Ascending aorta (tissue), 2 donors: Measurements from ENCODE around the gene BMPR1B. TPM values are rescaled to one million over a fixed set of nuclear protein-coding genes. Genes with fewer than 3 reads are reported as not detected.

Source experiments
- DNase-seq, 2 donors: peaks; one replicate each; pipeline ENCODE4 v3.0.0-alpha.2; 2019; ENCODE audit warnings: low spot score in 2 of 2
- H3K27ac ChIP-seq, 2 donors: fragments of 200-600 bp; sonication (generic); one replicate each; pipeline ENCODE4 v1.5.1; 2016 to 2017; ENCODE audit warnings: mild to moderate bottlenecking in 1 of 2
- H3K27me3 ChIP-seq: fragments of 200-600 bp; sonication (generic); one replicate; pipeline ENCODE4 v1.5.1; 2017
- H3K36me3 ChIP-seq, 2 donors: fragments of 200-600 bp; sonication (generic); one replicate each; pipeline ENCODE4 v1.5.1; 2016
- H3K4me1 ChIP-seq, 2 donors: fragments of 200-600 bp; sonication (generic); one replicate each; pipeline ENCODE4 v1.5.1; 2016 to 2017; ENCODE audit warnings: mild to moderate bottlenecking in 1 of 2
- H3K4me3 ChIP-seq, 2 donors: fragments of 200-600 bp; sonication (generic); one replicate each; pipeline ENCODE4 v1.5.1; 2016 to 2017; ENCODE audit warnings: mild to moderate bottlenecking in 1 of 2
- H3K9me3 ChIP-seq, 2 donors: fragments of 200-600 bp; sonication (generic); one replicate each; pipeline ENCODE4 v1.5.1; 2016
- intact Hi-C: fragments of 100-400 bp; cut with DNase I; formaldehyde crosslinking; loops from one replicate; pipeline ENCODE4 v1.15.1; 2023
- total RNA-seq: library from RNA; depleted of rRNA; stranded (reverse); fragments of >200 nt; gene quantifications from one replicate; pipeline ENCODE4 v1.1.0, GENCODE V29; 2016
- TF ChIP-seq, protein P1 (sequence below), 3 experiments: fragments of 200-600 bp in 2 of 3; fragments of 450-650 bp in 1 of 3; sonication (generic) in 2 of 3; IDR thresholded peaks; one replicate each; pipeline ENCODE4 v1.5.1; 2016 to 2019; ENCODE audit warnings: antibody characterized with exemption in 3 of 3, mild to moderate bottlenecking in 1 of 3, moderate library complexity in 1 of 3

Gene BMPR1B
- total RNA-seq, 1 donor from 2014 or later = 3.8 TPM

DNA sequence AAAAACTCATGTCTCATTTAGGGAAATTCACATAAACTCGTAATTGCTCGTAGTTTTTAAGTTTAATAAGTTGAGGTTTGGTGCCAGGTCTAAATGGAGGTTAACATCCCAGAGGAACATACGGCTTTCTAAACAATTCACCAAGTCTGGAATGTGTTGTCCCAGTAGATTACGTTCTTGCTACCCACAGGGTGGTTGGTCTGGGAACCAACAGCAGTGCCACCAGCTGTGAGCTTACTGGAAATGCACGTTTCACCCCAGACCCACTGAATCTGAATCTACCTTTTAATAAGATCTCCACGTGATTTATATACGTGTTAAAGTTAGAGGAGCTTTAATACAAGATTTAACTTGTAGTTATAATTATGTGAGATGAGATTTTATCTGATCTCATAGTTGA is 134.3 kb downstream of the BMPR1B start:
- no peaks in the 10 kb centered on the region for H3K27me3 ChIP-seq
- intact Hi-C loops = loop anchor here (5.0 kb wide), 1 partner anchor 135 kb away; the partner anchor contains the start of gene BMPR1B
- H3K9me3 ChIP-seq = no peaks in the 10 kb centered on the region
- TF ChIP-seq, protein P1, sequence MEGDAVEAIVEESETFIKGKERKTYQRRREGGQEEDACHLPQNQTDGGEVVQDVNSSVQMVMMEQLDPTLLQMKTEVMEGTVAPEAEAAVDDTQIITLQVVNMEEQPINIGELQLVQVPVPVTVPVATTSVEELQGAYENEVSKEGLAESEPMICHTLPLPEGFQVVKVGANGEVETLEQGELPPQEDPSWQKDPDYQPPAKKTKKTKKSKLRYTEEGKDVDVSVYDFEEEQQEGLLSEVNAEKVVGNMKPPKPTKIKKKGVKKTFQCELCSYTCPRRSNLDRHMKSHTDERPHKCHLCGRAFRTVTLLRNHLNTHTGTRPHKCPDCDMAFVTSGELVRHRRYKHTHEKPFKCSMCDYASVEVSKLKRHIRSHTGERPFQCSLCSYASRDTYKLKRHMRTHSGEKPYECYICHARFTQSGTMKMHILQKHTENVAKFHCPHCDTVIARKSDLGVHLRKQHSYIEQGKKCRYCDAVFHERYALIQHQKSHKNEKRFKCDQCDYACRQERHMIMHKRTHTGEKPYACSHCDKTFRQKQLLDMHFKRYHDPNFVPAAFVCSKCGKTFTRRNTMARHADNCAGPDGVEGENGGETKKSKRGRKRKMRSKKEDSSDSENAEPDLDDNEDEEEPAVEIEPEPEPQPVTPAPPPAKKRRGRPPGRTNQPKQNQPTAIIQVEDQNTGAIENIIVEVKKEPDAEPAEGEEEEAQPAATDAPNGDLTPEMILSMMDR (IDR thresholded peaks at IDR 0.05) = no peak
- H3K36me3 ChIP-seq = no peaks in the 10 kb centered on the region
- no peak overlapping the region for H3K4me3 ChIP-seq
- DNase-seq = no peak
- peak overlapping the region in 1 of 2 donors; percentile 23 for H3K27ac ChIP-seq
- peaks cover 0 to 8% of the 10 kb centered on the region in 2 donors for H3K4me1 ChIP-seq

DNA sequence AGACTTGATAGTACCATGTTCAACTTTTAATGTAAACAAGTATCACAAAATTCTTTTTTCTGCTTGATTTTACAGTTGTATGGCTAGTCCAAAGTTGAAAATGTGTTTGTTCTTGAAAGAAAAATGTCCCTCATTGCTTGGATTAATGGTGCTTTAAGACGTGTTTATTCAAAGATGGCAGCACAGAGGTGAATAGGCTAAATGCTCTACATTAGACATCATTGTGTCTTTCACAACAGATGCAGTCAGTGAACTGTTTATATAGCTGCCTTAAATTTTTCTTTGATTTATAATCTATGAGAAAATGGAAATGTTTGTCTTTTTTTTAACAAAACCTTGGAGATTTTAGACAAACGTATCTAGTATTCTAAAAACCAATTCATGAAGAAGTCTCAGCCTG is 137.3 kb downstream of the BMPR1B start:
- H3K27ac ChIP-seq = no peak overlapping the region
- no peaks in the 10 kb centered on the region for H3K36me3 ChIP-seq
- H3K4me3 ChIP-seq = no peak overlapping the region
- intact Hi-C loops = no loop called here
- H3K4me1 ChIP-seq = peaks cover 0 to 5% of the 10 kb centered on the region in 2 donors
- TF ChIP-seq, protein P1 (IDR thresholded peaks at IDR 0.05) = no peak
- no peaks in the 10 kb centered on the region for H3K9me3 ChIP-seq
- no peak for DNase-seq
- no peaks in the 10 kb centered on the region for H3K27me3 ChIP-seq

DNA sequence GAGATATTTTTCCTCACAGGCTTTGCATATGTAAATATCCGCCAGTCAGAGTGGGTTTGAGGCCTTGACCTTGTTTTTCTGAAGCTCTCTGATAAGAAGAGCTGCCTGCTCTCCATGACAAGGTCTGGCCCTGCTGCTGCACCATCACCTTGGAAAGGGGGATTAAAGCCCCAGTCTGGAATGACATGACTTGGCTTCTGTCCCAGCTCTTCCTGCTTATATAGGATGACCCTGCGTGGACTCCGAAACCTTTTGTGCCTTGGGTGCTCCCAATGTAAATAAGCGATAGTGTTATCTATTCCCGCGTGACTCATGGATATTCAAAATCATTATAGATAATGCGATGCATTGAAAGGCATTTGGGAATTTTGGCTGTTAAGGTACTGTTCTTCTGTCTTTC is 139.3 kb downstream of the BMPR1B start:
- Histone ChIP-seq H3K4me3 (no peak overlapping the region), H3K4me1 (peaks cover 0 to 7% of the 10 kb centered on the region in 2 donors), H3K27ac (no peak overlapping the region), H3K27me3 (no peaks in the 10 kb centered on the region), H3K36me3 (no peaks in the 10 kb centered on the region), H3K9me3 (no peaks in the 10 kb centered on the region)
- no peak for DNase-seq
- intact Hi-C loops = no loop called here
- TF ChIP-seq, protein P1 (IDR thresholded peaks at IDR 0.05) = no peak

DNA sequence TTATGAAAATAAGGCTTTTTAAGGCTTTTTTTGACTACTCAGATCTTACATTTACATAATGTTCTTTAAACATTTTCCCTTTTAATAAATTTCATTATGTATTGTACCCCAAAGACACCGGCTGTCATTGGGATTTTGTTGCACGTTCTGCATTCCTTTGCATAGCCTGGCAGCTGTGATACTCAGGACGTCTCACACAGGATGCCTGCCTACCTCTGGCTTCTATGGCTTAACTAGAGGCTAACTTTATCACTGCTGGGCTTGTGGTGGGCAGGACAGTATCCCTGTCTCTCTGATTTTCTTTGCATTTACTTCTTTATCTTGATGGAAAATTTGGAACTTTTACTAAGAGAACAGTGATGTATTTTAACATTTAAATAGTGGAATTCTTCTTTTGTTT is 147.8 kb downstream of the BMPR1B start:
- no peak overlapping the region for H3K27ac ChIP-seq
- no peaks in the 10 kb centered on the region for H3K36me3 ChIP-seq
- peaks cover 0 to 2% of the 10 kb centered on the region in 2 donors for H3K4me1 ChIP-seq
- TF ChIP-seq, protein P1 (IDR thresholded peaks at IDR 0.05) = no peak
- no peaks in the 10 kb centered on the region for H3K27me3 ChIP-seq
- no peaks in the 10 kb centered on the region for H3K9me3 ChIP-seq
- no peak overlapping the region for H3K4me3 ChIP-seq
- intact Hi-C loops = no loop called here
- DNase-seq = no peak

DNA sequence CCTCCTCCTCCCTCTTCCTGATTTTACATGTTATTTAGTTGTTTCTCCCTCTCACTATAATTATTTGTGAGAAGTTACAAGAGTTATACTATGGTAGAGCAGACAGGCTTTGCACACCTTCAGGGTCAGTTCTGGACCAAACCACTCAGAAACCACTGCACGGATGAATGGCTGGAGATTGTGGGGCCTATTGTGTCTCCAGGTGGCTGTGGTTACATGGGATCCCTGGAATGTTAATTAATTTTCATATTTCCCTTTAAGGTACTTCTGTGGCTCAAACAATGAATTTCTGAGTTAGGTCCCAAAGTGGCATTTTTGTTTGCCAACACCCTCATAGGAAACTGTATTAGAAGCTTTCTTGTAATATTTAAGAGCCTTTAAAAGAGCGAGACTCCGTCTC is 151.9 kb downstream of the BMPR1B start:
- no peak overlapping the region for H3K27ac ChIP-seq
- H3K4me1 ChIP-seq = no peaks in the 10 kb centered on the region
- H3K27me3 ChIP-seq = no peaks in the 10 kb centered on the region
- no peaks in the 10 kb centered on the region for H3K9me3 ChIP-seq
- TF ChIP-seq, protein P1 (IDR thresholded peaks at IDR 0.05) = no peak
- H3K4me3 ChIP-seq = no peak overlapping the region
- no peaks in the 10 kb centered on the region for H3K36me3 ChIP-seq
- intact Hi-C loops = no loop called here
- no peak for DNase-seq

DNA sequence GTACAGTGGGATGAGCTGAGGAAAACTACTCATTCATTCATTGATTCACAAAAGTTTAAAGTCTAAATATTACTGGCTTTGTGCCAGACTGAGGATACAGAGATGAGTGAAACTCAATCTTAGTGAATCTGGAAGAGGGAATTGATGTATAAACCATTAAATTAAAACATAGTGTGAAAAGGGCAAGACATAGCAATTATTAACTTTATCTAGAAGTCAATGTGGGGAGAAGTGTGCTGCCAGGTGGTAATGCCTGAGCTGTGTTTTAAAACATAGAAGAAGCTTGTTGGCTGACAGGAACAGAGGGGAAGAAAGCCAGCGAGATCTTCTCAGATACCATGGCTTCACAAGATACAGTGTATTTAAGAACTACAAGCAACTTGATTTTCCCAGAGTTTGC is 153.4 kb downstream of the BMPR1B start:
- no peaks in the 10 kb centered on the region for H3K36me3 ChIP-seq
- no peak for DNase-seq
- H3K27ac ChIP-seq = no peak overlapping the region
- intact Hi-C loops = no loop called here
- H3K4me1 ChIP-seq = no peaks in the 10 kb centered on the region
- TF ChIP-seq, protein P1 (IDR thresholded peaks at IDR 0.05) = no peak
- H3K4me3 ChIP-seq = no peak overlapping the region
- no peaks in the 10 kb centered on the region for H3K27me3 ChIP-seq
- peaks cover 0 to 5% of the 10 kb centered on the region in 2 donors for H3K9me3 ChIP-seq
